CD4-positive, alpha-beta T cell treated with Interferon alpha-2 for 1 hour (primary cell): Measurements from ENCODE around the gene PRUNE1.
A peak's percentile ranks its signal among the peaks of the same experiment; 100 is the strongest.

Experiments
- DNase-seq, 2 donors: peaks; one replicate each; pipeline ENCODE4 v3.0.0-alpha.2; 2020 to 2022

Gene PRUNE1

GRCh38 chr1:151008244-151009205, at the start of gene PRUNE1:
Gene PRUNE1, plus strand, starts transcription at chr1:151008449. Its CDS starts 184 bp downstream, at chr1:151008633.
- DNase-seq, result peak; percentile 98

GRCh38 chr1:150960646-150961045, 47.6 kb upstream of the PRUNE1 start:
- DNase-seq, result no peak

- no peak for DNase-seq
Observed at GRCh38 chr1:150961756-150962155, 46.5 kb upstream of the PRUNE1 start.

GRCh38 chr1:150963321-150964163, 44.7 kb upstream of the PRUNE1 start:
- no peak for DNase-seq

- no peak for DNase-seq
Observed at GRCh38 chr1:150964164-150964489, 44.1 kb upstream of the PRUNE1 start.

GRCh38 chr1:150965605-150966004, 42.6 kb upstream of the PRUNE1 start:
- DNase-seq, result no peak

- no peak for DNase-seq
Observed at GRCh38 chr1:150966011-150966410, 42.2 kb upstream of the PRUNE1 start.

- no peak for DNase-seq
Observed at GRCh38 chr1:150967936-150968335, 40.3 kb upstream of the PRUNE1 start.

GRCh38 chr1:150968491-150968890, 39.8 kb upstream of the PRUNE1 start:
- DNase-seq, result no peak

- no peak for DNase-seq
Observed at GRCh38 chr1:150969626-150970025, 38.6 kb upstream of the PRUNE1 start.

GRCh38 chr1:150970808-150971582, 37.3 kb upstream of the PRUNE1 start:
- no peak for DNase-seq

GRCh38 chr1:150971583-150972416, 36.4 kb upstream of the PRUNE1 start:
- peak in 1 of 2 donors; percentile 16 for DNase-seq

- DNase-seq, result no peak
Observed at GRCh38 chr1:150972417-150972940, 35.8 kb upstream of the PRUNE1 start.

GRCh38 chr1:150973258-150973835, 34.9 kb upstream of the PRUNE1 start:
- DNase-seq, result peak in 1 of 2 donors; percentile 6

- DNase-seq, result peak; percentile 6 to 41
Observed at GRCh38 chr1:150973836-150974579, 34.2 kb upstream of the PRUNE1 start.

GRCh38 chr1:150974580-150975478, 33.4 kb upstream of the PRUNE1 start, which contains the start of gene CERS2:
Gene CERS2, minus strand, starts transcription at chr1:150974835. Its CDS starts 5,745 bp downstream, at chr1:150969090.
- peak; percentile 73 to 85 for DNase-seq

GRCh38 chr1:150976401-150976821, 31.8 kb upstream of the PRUNE1 start:
- DNase-seq, result no peak

GRCh38 chr1:150976879-150977694, 31.2 kb upstream of the PRUNE1 start:
- peak; percentile 82 to 83 for DNase-seq
